Measurements from ENCODE around the gene AMZ1. TPM values are rescaled to one million over a fixed set of nuclear protein-coding genes. Genes with fewer than 3 reads are reported as not detected.
A peak's percentile ranks its signal among the peaks of the same experiment; 100 is the strongest.

Gene AMZ1
- total RNA-seq, 1 experiment from 2014 or later = 0.74 TPM

GRCh38 chr7:2644220-2644561, 43.8 kb upstream of the AMZ1 start:
- Histone ChIP-seq H2BK20ac (ENCODE audit: low read depth, low read length, poor library complexity, severe bottlenecking) (no peak overlapping the region), H2BK5ac (ENCODE audit: insufficient read length, low read length) (no peak overlapping the region), H3K18ac (ENCODE audit: insufficient read length, low read depth, low read length) (no peak overlapping the region), H3K4me1 (ENCODE audit: insufficient read depth, low read length) (peaks cover 3% of the 10 kb centered on the region; the same call in 1 of the 2 replicates), H3K4me2 (ENCODE audit: insufficient read depth, insufficient read length, low read length) (no peak overlapping the region), H2AK5ac (ENCODE audit: insufficient read length, low read length) (no peak overlapping the region), H2BK120ac (ENCODE audit: low read depth, low read length, poor library complexity, severe bottlenecking) (no peak overlapping the region), H3K79me1 (ENCODE audit: insufficient read depth, low read depth, low read length, poor library complexity, severe bottlenecking) (peaks cover 3% of the 10 kb centered on the region), H3K4ac (ENCODE audit: low read depth, low read length) (no peak overlapping the region), H3T11ph (ENCODE audit: low read length) (no peak overlapping the region), H4K20me1 (ENCODE audit: control insufficient read depth, insufficient read depth, insufficient read length) (no peaks in the 10 kb centered on the region), H3K9ac (ENCODE audit: extremely low read depth, insufficient read length, low read length) (no peak overlapping the region), H3K27me3 (ENCODE audit: insufficient read depth, low read length) (no peaks in the 10 kb centered on the region), H3K23ac (ENCODE audit: insufficient read length, low read depth, low read length) (no peak overlapping the region), H2AFZ (ENCODE audit: low read length) (no peak overlapping the region), H3K14ac (ENCODE audit: insufficient read depth, low read length) (peak overlapping the region; percentile 78; the same call in 1 of the 2 replicates), H4K8ac (replicated peaks; ENCODE audit: insufficient read length, low read depth, low read length) (no peak overlapping the region), H3K27ac (ENCODE audit: insufficient read length, low read depth, low read length) (no peak overlapping the region), H4K91ac (ENCODE audit: insufficient read length, low read depth, low read length) (no peak overlapping the region), H3K9me3 (ENCODE audit: control insufficient read depth, low read depth, low read length) (no peaks in the 10 kb centered on the region), H2BK15ac (ENCODE audit: low read depth, low read length) (no peak overlapping the region; the same call in 1 of the 2 replicates), H2BK12ac (ENCODE audit: insufficient read length, low read depth, low read length) (no peak overlapping the region), H4K5ac (ENCODE audit: insufficient read length, low read depth, low read length) (no peak overlapping the region), H3K56ac (ENCODE audit: insufficient read length, low read depth, low read length) (no peak overlapping the region), H3K79me2 (ENCODE audit: insufficient read depth, low read length) (peaks cover 3% of the 10 kb centered on the region; the same call in 1 of the 2 replicates), H3K23me2 (ENCODE audit: insufficient read length, low read depth, low read length, poor library complexity, severe bottlenecking) (no peaks in the 10 kb centered on the region)
- no peaks in the 10 kb centered on the region for H3K9me3 Mint-ChIP-seq
- no peak for DNase-seq
- peak overlapping the region in 1 of 2 experiments; percentile 29; a peak in 1 of 5 replicates for H3K4me3 Mint-ChIP-seq
- no peak for TF ChIP-seq CTCF (conservative IDR thresholded peaks at IDR 0.05)
- no peaks in the 10 kb centered on the region for H3K27me3 Mint-ChIP-seq (ENCODE audit: low read depth)
- H3K4me1 Mint-ChIP-seq = peaks cover 21 to 36% of the 10 kb centered on the region in 2 experiments
- H3K27ac Mint-ChIP-seq = peak overlapping the region in 2 of 3 experiments; percentile 87 to 95; a peak in 5 of 7 replicates
- WGBS (ENCODE audit: extremely low coverage, insufficient read length, low lambda C conversion rate) = no CpG with 5 or more reads among the region's 6 CpGs
- H3K36me3 Mint-ChIP-seq (ENCODE audit: insufficient read depth in 1 of 3, low read depth in 3 of 3) = peaks cover 2 to 5% (median 4%) of the 10 kb centered on the region in 3 experiments; a peak in 5 of 7 replicates

Measured in H9 (cell line).